Stimulated activated CD4-positive, alpha-beta T cell treated with anti-CD3 and anti-CD28 coated beads, Interleukin-1b, Interleukin-23, amount 100 ng/mL, for 48 hours (primary cell): ENCODE results near the gene CYTH3.

Experiments used
- DNase-seq: peaks from one replicate; pipeline ENCODE4 v3.0.0-alpha.2; 2020

The CYTH3 gene

GRCh38 chr7:6146666-6147065 lies 125.8 kb downstream of the CYTH3 start:
- no peak for DNase-seq

- no peak for DNase-seq
Measured at GRCh38 chr7:6143997-6144396, 128.4 kb downstream of the CYTH3 start.

GRCh38 chr7:6142871-6143380 lies 129.5 kb downstream of the CYTH3 start:
- no peak for DNase-seq

- DNase-seq, result no peak
Measured at GRCh38 chr7:6139189-6139996, 133.0 kb downstream of the CYTH3 start.

- DNase-seq, result no peak
Measured at GRCh38 chr7:6136475-6136874, 135.9 kb downstream of the CYTH3 start.

- no peak for DNase-seq
Measured at GRCh38 chr7:6133249-6133648, 139.2 kb downstream of the CYTH3 start.

- DNase-seq, result no peak
Measured at GRCh38 chr7:6130007-6130587, 142.3 kb downstream of the CYTH3 start.

GRCh38 chr7:6128205-6128604 lies 144.2 kb downstream of the CYTH3 start:
- DNase-seq, result no peak

- DNase-seq, result no peak
Measured at GRCh38 chr7:6127110-6127490, 145.3 kb downstream of the CYTH3 start.

GRCh38 chr7:6123843-6124242 lies 148.6 kb downstream of the CYTH3 start:
- no peak for DNase-seq

GRCh38 chr7:6121141-6121540 lies 151.3 kb downstream of the CYTH3 start:
- DNase-seq, result no peak

GRCh38 chr7:6117533-6117932 lies 154.9 kb downstream of the CYTH3 start:
- DNase-seq, result no peak

- no peak for DNase-seq
Measured at GRCh38 chr7:6116211-6116610, 156.2 kb downstream of the CYTH3 start.
